Calu3 (cell line): ENCODE measurements around the gene VAC14. TPM values are rescaled to one million over a fixed set of nuclear protein-coding genes. Genes with fewer than 3 reads are reported as not detected.

Source experiments
- BruUV-seq: library from RNA; stranded (reverse); fragments of 400-500 nt; replicated peaks from 2 replicates; lab custom pipeline; 2021; lab: Mats Ljungman, UMichigan
- CTCF ChIA-PET: fragments of 300-600 bp; sonication (Branson Sonifier 250); formaldehyde crosslinking; loops from one replicate; lab custom pipeline; 2022; ENCODE audit warnings: antibody characterized with exemption; lab: Charles Lee
- DNase-seq: peaks from one replicate; pipeline ENCODE4 v3.0.0; 2022
- H3K27ac Mint-ChIP-seq: one replicate; pipeline ENCODE4 v1.8.0; 2022; ENCODE audit warnings: mixed read lengths; ENCODE audit not compliant: unreplicated experiment
- H3K27me3 Mint-ChIP-seq: one replicate; pipeline ENCODE4 v1.8.0; 2022; ENCODE audit warnings: mixed read lengths; ENCODE audit not compliant: unreplicated experiment
- H3K36me3 Mint-ChIP-seq: one replicate; pipeline ENCODE4 v1.8.0; 2022; ENCODE audit warnings: mild to moderate bottlenecking, moderate library complexity, mixed read lengths; ENCODE audit not compliant: insufficient read depth, unreplicated experiment
- H3K4me1 Mint-ChIP-seq: one replicate; pipeline ENCODE4 v1.8.0; 2022; ENCODE audit warnings: mild to moderate bottlenecking, low read depth, mixed read lengths; ENCODE audit not compliant: unreplicated experiment
- H3K4me3 Mint-ChIP-seq: one replicate; pipeline ENCODE4 v1.8.0; 2022; ENCODE audit warnings: mild to moderate bottlenecking, low read depth, moderate library complexity, mixed read lengths; ENCODE audit not compliant: unreplicated experiment
- H3K9me3 Mint-ChIP-seq: one replicate; pipeline ENCODE4 v1.8.0; 2022; ENCODE audit warnings: low read depth, mixed read lengths; ENCODE audit not compliant: unreplicated experiment
- CTCF ChIP-seq: fragments of 200-600 bp; IDR thresholded peaks from one replicate; pipeline ENCODE4 v1.8.0; 2022; ENCODE audit warnings: antibody characterized with exemption; ENCODE audit not compliant: unreplicated experiment
- intact Hi-C: fragments of 100-400 bp; cut with micrococcal nuclease; formaldehyde crosslinking; loops from one replicate; pipeline ENCODE4 v1.10.0; 2022; ENCODE audit not compliant: unreplicated experiment
- total RNA-seq: library from RNA; stranded (reverse); gene quantifications from 2 replicates; pipeline ENCODE4 v1.2.3, GENCODE V29; 2022

VAC14 gene
- total RNA-seq, 1 experiment from 2014 or later: 63.8 TPM

- BruUV-seq: no TSS peak
- Mint-ChIP-seq H3K4me1 (peaks cover 23% of the 10 kb centered on the region), H3K27ac (no peak overlapping the region), H3K4me3 (no peak overlapping the region), H3K27me3 (no peaks in the 10 kb centered on the region), H3K9me3 (no peaks in the 10 kb centered on the region), H3K36me3 (peaks cover 24% of the 10 kb centered on the region)
- intact Hi-C loops: no loop called here
- no peak for DNase-seq
- CTCF ChIA-PET: no interaction called here
- no peak for TF ChIP-seq CTCF
Measured at GRCh38 chr16:70701596-70701995, 99.4 kb downstream of the VAC14 start.

GRCh38 chr16:70701036-70701435 lies 99.9 kb downstream of the VAC14 start:
- TF ChIP-seq CTCF: no peak
- H3K4me1 Mint-ChIP-seq: peaks cover 24% of the 10 kb centered on the region
- no peaks in the 10 kb centered on the region for H3K9me3 Mint-ChIP-seq
- H3K4me3 Mint-ChIP-seq: no peak overlapping the region
- no peak for DNase-seq
- no peak overlapping the region for H3K27ac Mint-ChIP-seq
- H3K36me3 Mint-ChIP-seq: peaks cover 23% of the 10 kb centered on the region
- no peaks in the 10 kb centered on the region for H3K27me3 Mint-ChIP-seq
- no TSS peak for BruUV-seq
- CTCF ChIA-PET: no interaction called here
- intact Hi-C loops: no loop called here

GRCh38 chr16:70700101-70701020 lies 100.6 kb downstream of the VAC14 start:
- CTCF ChIA-PET: no interaction called here
- no peak overlapping the region for H3K27ac Mint-ChIP-seq
- peaks cover 30% of the 10 kb centered on the region for H3K4me1 Mint-ChIP-seq
- no peaks in the 10 kb centered on the region for H3K27me3 Mint-ChIP-seq
- intact Hi-C loops: no loop called here
- TF ChIP-seq CTCF: no peak
- H3K4me3 Mint-ChIP-seq: no peak overlapping the region
- DNase-seq: no peak
- no TSS peak for BruUV-seq
- H3K9me3 Mint-ChIP-seq: no peaks in the 10 kb centered on the region
- H3K36me3 Mint-ChIP-seq: peaks cover 24% of the 10 kb centered on the region

- H3K27me3 Mint-ChIP-seq: no peaks in the 10 kb centered on the region
- no peak overlapping the region for H3K27ac Mint-ChIP-seq
- BruUV-seq: no TSS peak
- peaks cover 34% of the 10 kb centered on the region for H3K4me1 Mint-ChIP-seq
- no peaks in the 10 kb centered on the region for H3K9me3 Mint-ChIP-seq
- no peak for TF ChIP-seq CTCF
- DNase-seq: no peak
- H3K36me3 Mint-ChIP-seq: peaks cover 24% of the 10 kb centered on the region
- intact Hi-C loops: no loop called here
- CTCF ChIA-PET: no interaction called here
- no peak overlapping the region for H3K4me3 Mint-ChIP-seq
Measured at GRCh38 chr16:70699696-70700095, 101.3 kb downstream of the VAC14 start.
